Measurements from ENCODE around the gene ZRANB3. TPM values are rescaled to one million over a fixed set of nuclear protein-coding genes. Genes with fewer than 3 reads are reported as not detected.
"Not testable (repeated sequence)": the region's sequence is repeated elsewhere in the genome, so short reads cannot be mapped to it uniquely, and the experiment has no call there.

The ZRANB3 gene
- total RNA-seq, 3 donors from 2014 or later (not counting 1 experiment from before 2014, with no cell fraction given): 5.0 to 7.7 (median 5.3) TPM

DNA sequence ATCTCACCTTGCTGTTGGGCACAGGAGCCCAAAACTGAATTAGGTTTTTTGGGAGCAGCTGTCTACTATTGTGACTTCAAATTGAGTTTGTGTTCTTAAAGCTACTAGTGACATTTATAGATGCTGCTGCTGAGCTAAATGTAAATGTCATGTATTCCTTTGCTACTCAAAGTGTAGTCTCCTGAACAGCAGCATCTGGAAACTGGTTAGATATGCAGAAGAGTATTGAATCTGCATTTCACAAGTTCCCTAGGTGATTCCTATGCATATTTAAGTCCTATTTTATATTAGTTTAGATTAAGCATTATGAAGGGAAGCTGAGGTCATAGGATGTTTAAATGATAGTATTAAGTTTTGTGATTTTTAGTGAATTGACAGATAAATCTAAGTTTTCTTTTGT is 411.4 kb downstream of the ZRANB3 start:
- H3K27me3 Mint-ChIP-seq (ENCODE audit: low read depth in 2 of 2): peaks cover 22 to 26% of the 10 kb centered on the region in 2 donors
- H3K9me3 Mint-ChIP-seq: peaks cover 0 to 3% of the 10 kb centered on the region in 2 donors
- Histone ChIP-seq H3K27me3 (ENCODE audit: control insufficient read depth, insufficient read depth, low read length) (peaks cover under 1% of the 10 kb centered on the region), H3K4me1 (ENCODE audit: control insufficient read depth, insufficient read depth, low read length) (no peaks in the 10 kb centered on the region), H3K9me3 (ENCODE audit: control insufficient read depth, insufficient read depth, low read length) (no peaks in the 10 kb centered on the region), H3K4me3 (ENCODE audit: low read length) (no peak overlapping the region), H3K36me3 (ENCODE audit: control insufficient read depth, insufficient read depth, low read length) (peaks cover 3% of the 10 kb centered on the region), H3K27ac (ENCODE audit: low read length) (no peak overlapping the region)
- TF ChIP-seq, protein P1, sequence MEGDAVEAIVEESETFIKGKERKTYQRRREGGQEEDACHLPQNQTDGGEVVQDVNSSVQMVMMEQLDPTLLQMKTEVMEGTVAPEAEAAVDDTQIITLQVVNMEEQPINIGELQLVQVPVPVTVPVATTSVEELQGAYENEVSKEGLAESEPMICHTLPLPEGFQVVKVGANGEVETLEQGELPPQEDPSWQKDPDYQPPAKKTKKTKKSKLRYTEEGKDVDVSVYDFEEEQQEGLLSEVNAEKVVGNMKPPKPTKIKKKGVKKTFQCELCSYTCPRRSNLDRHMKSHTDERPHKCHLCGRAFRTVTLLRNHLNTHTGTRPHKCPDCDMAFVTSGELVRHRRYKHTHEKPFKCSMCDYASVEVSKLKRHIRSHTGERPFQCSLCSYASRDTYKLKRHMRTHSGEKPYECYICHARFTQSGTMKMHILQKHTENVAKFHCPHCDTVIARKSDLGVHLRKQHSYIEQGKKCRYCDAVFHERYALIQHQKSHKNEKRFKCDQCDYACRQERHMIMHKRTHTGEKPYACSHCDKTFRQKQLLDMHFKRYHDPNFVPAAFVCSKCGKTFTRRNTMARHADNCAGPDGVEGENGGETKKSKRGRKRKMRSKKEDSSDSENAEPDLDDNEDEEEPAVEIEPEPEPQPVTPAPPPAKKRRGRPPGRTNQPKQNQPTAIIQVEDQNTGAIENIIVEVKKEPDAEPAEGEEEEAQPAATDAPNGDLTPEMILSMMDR (IDR thresholded peaks at IDR 0.05): no peak
- H3K4me1 Mint-ChIP-seq: no peaks in the 10 kb centered on the region
- ATAC-seq (no peak), DNase-seq (no peak)
- intact Hi-C loops (cut with micrococcal nuclease): no loop called here
- H3K27ac Mint-ChIP-seq: no peak overlapping the region
- no peak overlapping the region for H3K4me3 Mint-ChIP-seq
- peaks cover 13% of the 10 kb centered on the region for H3K36me3 Mint-ChIP-seq

DNA sequence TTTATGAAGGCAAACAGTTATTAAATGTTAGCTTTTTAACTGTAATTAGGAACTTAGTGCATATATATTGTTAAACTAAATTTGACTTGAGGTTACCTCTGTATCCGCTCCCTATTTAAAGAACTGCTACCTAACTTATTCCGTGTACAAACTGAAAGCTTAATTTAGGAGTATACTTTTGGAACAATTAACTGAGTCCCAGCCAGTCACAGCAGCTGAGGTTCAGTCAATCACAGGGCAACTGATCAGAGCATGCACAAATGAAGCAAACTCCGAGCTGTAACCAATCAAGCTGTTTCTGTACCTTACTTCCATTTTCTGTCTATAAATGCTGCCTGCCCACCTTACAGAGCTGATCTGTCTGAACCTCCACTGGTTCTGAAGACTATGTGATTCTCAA is 417.7 kb downstream of the ZRANB3 start:
- Mint-ChIP-seq H3K4me1 (peaks cover 19% of the 10 kb centered on the region in 2 donors), H3K4me3 (peak overlapping the region; percentile 74), H3K27ac (peak overlapping the region in 1 of 2 donors; percentile 79), H3K9me3 (peaks cover 0 to 3% of the 10 kb centered on the region in 2 donors), H3K36me3 (peaks cover 8% of the 10 kb centered on the region), H3K27me3 (ENCODE audit: low read depth in 2 of 2) (peaks cover 24 to 37% of the 10 kb centered on the region in 2 donors)
- no peak for DNase-seq
- Histone ChIP-seq H3K36me3 (ENCODE audit: control insufficient read depth, insufficient read depth, low read length) (peaks cover 2% of the 10 kb centered on the region), H3K4me3 (ENCODE audit: low read length) (no peak overlapping the region), H3K4me1 (ENCODE audit: control insufficient read depth, insufficient read depth, low read length) (peaks cover 14% of the 10 kb centered on the region), H3K27me3 (ENCODE audit: control insufficient read depth, insufficient read depth, low read length) (peaks cover 4% of the 10 kb centered on the region), H3K9me3 (ENCODE audit: control insufficient read depth, insufficient read depth, low read length) (no peaks in the 10 kb centered on the region), H3K27ac (ENCODE audit: low read length) (no peak overlapping the region)
- TF ChIP-seq, protein P1 (IDR thresholded peaks at IDR 0.05): no peak
- no peak for ATAC-seq
- intact Hi-C loops (cut with micrococcal nuclease): no loop called here
- 98% methylated on average over 2 of the region's 3 CpGs for WGBS (ENCODE audit: insufficient coverage)

DNA sequence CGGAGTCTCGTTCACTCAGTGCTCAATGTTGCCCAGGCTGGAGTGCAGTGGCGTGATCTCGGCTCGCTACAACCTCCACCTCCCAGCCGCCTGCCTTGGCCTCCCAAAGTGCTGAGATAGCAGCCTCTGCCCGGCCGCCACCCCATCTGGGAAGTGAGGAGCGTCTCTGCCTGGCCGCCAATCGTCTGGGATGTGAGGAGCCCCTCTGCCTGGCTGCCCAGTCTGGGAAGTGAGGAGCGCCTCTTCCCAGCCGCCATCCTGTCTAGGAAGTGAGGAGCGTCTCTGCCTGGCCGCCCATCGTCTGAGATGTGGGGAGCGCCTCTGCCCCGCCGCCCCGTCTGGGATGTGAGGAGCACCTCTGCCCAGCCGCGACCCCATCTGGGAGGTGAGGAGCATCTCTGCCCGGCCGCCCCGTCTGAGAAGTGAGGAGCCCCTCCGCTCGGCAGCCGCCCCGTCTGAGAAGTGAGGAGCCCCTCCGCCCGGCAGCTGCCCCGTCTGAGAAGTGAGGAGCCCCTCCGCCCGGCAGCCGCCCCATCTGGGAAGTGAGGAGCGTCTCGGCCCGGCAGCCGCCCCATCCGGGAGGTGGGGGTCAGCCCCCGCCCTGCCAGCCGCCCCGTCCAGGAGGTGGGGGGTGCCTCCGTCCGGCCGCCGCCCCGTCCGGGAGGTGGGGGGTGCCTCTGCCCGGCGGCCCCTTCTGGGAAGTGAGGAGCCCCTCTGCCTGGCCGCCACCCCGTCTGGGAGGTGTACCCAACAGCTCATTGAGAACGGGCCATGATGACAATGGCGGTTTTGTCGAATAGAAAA is 425.3 kb downstream of the ZRANB3 start:
- H3K27ac Mint-ChIP-seq; H3K9me3 Mint-ChIP-seq; H3K36me3 Mint-ChIP-seq; H3K4me3 Mint-ChIP-seq; H3K27me3 ChIP-seq (ENCODE audit: control insufficient read depth, insufficient read depth, low read length); DNase-seq; H3K4me3 ChIP-seq (ENCODE audit: low read length); intact Hi-C loops (cut with micrococcal nuclease); H3K36me3 ChIP-seq (ENCODE audit: control insufficient read depth, insufficient read depth, low read length); H3K4me1 ChIP-seq (ENCODE audit: control insufficient read depth, insufficient read depth, low read length); H3K27ac ChIP-seq (ENCODE audit: low read length); H3K9me3 ChIP-seq (ENCODE audit: control insufficient read depth, insufficient read depth, low read length); ATAC-seq; H3K4me1 Mint-ChIP-seq: not testable (repeated sequence)
- WGBS (ENCODE audit: insufficient coverage): 96% methylated on average over 47 of the region's 56 CpGs
- H3K27me3 Mint-ChIP-seq (ENCODE audit: low read depth in 2 of 2): peaks cover 20 to 44% of the 10 kb centered on the region in 2 donors

DNA sequence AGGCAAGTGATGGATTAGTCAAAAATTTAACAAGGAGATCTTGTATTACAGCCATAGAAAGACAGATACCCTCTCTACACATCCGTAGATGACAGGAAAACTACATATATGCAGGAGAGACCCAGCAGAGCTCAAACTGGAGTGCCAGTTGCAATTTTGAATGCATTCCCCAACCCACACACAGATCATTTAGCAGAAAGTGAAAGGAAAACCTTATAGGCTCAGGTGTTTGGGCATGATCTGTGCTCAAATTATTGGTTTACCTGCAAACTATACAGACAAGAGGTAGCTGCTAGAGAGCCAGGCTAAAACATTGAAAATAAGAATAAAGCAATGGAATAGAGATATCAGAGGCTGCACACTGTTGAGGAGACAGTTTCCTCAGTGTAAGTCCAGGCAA is 427.2 kb downstream of the ZRANB3 start:
- H3K36me3 ChIP-seq (ENCODE audit: control insufficient read depth, insufficient read depth, low read length): no peaks in the 10 kb centered on the region
- peaks cover 2% of the 10 kb centered on the region for H3K9me3 ChIP-seq (ENCODE audit: control insufficient read depth, insufficient read depth, low read length)
- Mint-ChIP-seq H3K27ac (no peak overlapping the region), H3K36me3 (no peaks in the 10 kb centered on the region), H3K4me3 (no peak overlapping the region), H3K9me3 (no peaks in the 10 kb centered on the region), H3K27me3 (ENCODE audit: low read depth in 2 of 2) (peaks cover 12 to 38% of the 10 kb centered on the region in 2 donors), H3K4me1 (peaks cover 0 to 6% of the 10 kb centered on the region in 2 donors)
- intact Hi-C loops (cut with micrococcal nuclease): no loop called here
- H3K27ac ChIP-seq (ENCODE audit: low read length): no peak overlapping the region
- no peak overlapping the region for H3K4me3 ChIP-seq (ENCODE audit: low read length)
- TF ChIP-seq, protein P1 (IDR thresholded peaks at IDR 0.05): no peak
- ATAC-seq (no peak), DNase-seq (no peak)
- H3K4me1 ChIP-seq (ENCODE audit: control insufficient read depth, insufficient read depth, low read length): no peaks in the 10 kb centered on the region
- no peaks in the 10 kb centered on the region for H3K27me3 ChIP-seq (ENCODE audit: control insufficient read depth, insufficient read depth, low read length)
- no CpG with 5 or more reads among the region's 1 CpG for WGBS (ENCODE audit: insufficient coverage)
